ENCODE results near the gene SH3BP5L. TPM values are rescaled to one million over a fixed set of nuclear protein-coding genes. Genes with fewer than 3 reads are reported as not detected.
A peak's percentile ranks its signal among the peaks of the same experiment; 100 is the strongest.

The SH3BP5L gene
- total RNA-seq, 3 donors from 2014 or later = 27.2 to 31.0 (median 29.3) TPM

GRCh38 chr1:248844526-248844925 is 18.8 kb upstream of the SH3BP5L start:
- no peak overlapping the region for H3K4me3 ChIP-seq
- no peak for ATAC-seq
- intact Hi-C loops (cut with DNase I, micrococcal nuclease) = no loop called here
- peaks cover under 1% of the 10 kb centered on the region for H3K4me1 ChIP-seq (ENCODE audit: low read depth)
- no peak for TF ChIP-seq CTCF (IDR thresholded peaks at IDR 0.05)
- H3K9me3 ChIP-seq = no peaks in the 10 kb centered on the region
- peaks cover 15% of the 10 kb centered on the region for H3K36me3 ChIP-seq (ENCODE audit: low read depth)
- DNase-seq = no peak

GRCh38 chr1:248843687-248844086 is 18.0 kb upstream of the SH3BP5L start:
- no peak for TF ChIP-seq CTCF (IDR thresholded peaks at IDR 0.05)
- H3K4me1 ChIP-seq (ENCODE audit: low read depth) = peaks cover 4% of the 10 kb centered on the region
- ATAC-seq = no peak
- DNase-seq = no peak
- H3K9me3 ChIP-seq = no peaks in the 10 kb centered on the region
- H3K36me3 ChIP-seq (ENCODE audit: low read depth) = peaks cover 9% of the 10 kb centered on the region
- intact Hi-C loops (cut with DNase I, micrococcal nuclease) = no loop called here
- no peak overlapping the region for H3K4me3 ChIP-seq

GRCh38 chr1:248842781-248843331 is 17.1 kb upstream of the SH3BP5L start:
- intact Hi-C loops (cut with DNase I, micrococcal nuclease) = no loop called here
- Histone ChIP-seq H3K9me3 (no peaks in the 10 kb centered on the region), H3K36me3 (ENCODE audit: low read depth) (peaks cover under 1% of the 10 kb centered on the region), H3K4me1 (ENCODE audit: low read depth) (peaks cover 4% of the 10 kb centered on the region), H3K4me3 (no peak overlapping the region)
- no peak for DNase-seq
- no peak for ATAC-seq
- no peak for TF ChIP-seq CTCF (IDR thresholded peaks at IDR 0.05)

GRCh38 chr1:248841702-248842395 is 16.1 kb upstream of the SH3BP5L start:
- intact Hi-C loops (cut with DNase I, micrococcal nuclease) = no loop called here
- ATAC-seq = no peak
- TF ChIP-seq CTCF (IDR thresholded peaks at IDR 0.05) = no peak

GRCh38 chr1:248840946-248841345 is 15.2 kb upstream of the SH3BP5L start:
- DNase-seq = no peak
- H3K4me1 ChIP-seq (ENCODE audit: low read depth) = peaks cover 10% of the 10 kb centered on the region
- no peak for ATAC-seq
- no peaks in the 10 kb centered on the region for H3K9me3 ChIP-seq
- no peak overlapping the region for H3K4me3 ChIP-seq
- intact Hi-C loops (cut with DNase I, micrococcal nuclease) = no loop called here
- no peak for TF ChIP-seq CTCF (IDR thresholded peaks at IDR 0.05)
- no peaks in the 10 kb centered on the region for H3K36me3 ChIP-seq (ENCODE audit: low read depth)

More at GRCh38 chr1:248841702-248842395, 16.1 kb upstream of the SH3BP5L start:
- H3K4me3 ChIP-seq = no peak overlapping the region
- no peaks in the 10 kb centered on the region for H3K9me3 ChIP-seq
- DNase-seq = peak in 2 of 3 donors; percentile 43 to 51
- peaks cover 10% of the 10 kb centered on the region for H3K4me1 ChIP-seq (ENCODE audit: low read depth)
- no peaks in the 10 kb centered on the region for H3K36me3 ChIP-seq (ENCODE audit: low read depth)
